GM12874 (cell line): Measurements from ENCODE around the gene RAB24.

Experiments used
- TF ChIP-seq, protein P1 (sequence below): IDR thresholded peaks from 2 replicates; pipeline ENCODE4 v1.5.1; 2011; ENCODE audit warnings: low read depth, mild to moderate bottlenecking, control low read depth, low read length, moderate library complexity; ENCODE audit not compliant: insufficient read depth

RAB24 gene

DNA sequence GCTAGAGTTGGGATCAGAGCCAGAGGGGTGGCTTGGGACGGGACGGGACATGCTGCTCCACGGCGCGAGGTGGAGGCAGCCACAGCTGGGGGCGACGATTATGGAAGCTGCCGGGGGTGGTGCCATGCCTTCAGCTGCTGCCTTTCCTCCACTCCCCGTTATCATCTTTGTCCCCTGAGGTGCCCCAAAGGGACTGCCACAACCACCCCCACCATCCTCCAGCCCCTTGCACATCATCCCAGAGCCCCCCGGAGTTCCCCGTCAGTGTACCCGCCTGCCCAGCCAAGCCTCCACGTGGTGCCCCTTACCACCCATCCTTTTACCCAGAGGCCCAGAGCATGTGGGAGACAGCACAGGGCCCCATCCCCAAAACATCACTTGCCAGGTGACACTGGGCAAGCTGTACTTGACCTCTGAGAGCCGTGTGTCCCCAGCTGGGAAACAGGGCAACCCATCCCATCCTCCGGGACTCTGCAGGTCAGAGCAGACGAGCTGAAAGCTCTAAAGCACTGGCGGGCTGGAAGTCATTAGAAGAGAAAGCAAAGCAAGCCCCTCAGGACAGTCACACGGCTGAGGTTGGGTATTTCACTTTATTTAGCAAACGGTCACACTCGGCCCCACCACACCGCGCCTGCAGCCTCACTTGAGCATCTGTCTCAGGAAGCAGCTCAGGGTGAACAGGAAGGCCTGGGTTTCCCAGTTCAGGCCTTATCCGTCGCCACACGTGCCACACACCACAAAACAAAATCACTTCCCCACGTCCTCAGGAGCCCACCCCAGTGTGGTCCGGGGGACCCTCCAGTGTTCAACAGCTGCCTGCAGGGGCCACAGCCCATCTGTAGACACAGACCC lies 27.7 kb upstream of the RAB24 start:
- TF ChIP-seq, protein P1, sequence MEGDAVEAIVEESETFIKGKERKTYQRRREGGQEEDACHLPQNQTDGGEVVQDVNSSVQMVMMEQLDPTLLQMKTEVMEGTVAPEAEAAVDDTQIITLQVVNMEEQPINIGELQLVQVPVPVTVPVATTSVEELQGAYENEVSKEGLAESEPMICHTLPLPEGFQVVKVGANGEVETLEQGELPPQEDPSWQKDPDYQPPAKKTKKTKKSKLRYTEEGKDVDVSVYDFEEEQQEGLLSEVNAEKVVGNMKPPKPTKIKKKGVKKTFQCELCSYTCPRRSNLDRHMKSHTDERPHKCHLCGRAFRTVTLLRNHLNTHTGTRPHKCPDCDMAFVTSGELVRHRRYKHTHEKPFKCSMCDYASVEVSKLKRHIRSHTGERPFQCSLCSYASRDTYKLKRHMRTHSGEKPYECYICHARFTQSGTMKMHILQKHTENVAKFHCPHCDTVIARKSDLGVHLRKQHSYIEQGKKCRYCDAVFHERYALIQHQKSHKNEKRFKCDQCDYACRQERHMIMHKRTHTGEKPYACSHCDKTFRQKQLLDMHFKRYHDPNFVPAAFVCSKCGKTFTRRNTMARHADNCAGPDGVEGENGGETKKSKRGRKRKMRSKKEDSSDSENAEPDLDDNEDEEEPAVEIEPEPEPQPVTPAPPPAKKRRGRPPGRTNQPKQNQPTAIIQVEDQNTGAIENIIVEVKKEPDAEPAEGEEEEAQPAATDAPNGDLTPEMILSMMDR, result no peak

DNA sequence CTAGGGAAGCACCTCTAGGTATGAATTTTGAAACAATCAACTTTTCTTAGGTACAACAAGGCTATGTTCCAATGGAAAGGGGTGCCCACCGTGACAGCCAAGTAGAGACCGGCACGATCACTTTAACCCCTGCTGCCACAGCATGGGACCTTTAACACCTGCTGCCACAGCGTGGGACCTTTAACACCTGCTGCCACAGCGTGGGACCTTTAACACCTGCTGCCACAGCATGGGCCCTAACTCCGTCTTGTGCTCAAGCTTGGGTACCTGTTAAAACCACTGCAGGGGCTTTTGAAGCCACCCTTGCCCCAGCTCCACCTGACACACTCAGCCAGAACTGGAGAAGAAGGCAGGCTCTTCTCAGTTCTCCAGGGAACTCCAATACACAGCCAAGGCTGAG lies 26.4 kb upstream of the RAB24 start:
- TF ChIP-seq, protein P1, result no peak

DNA sequence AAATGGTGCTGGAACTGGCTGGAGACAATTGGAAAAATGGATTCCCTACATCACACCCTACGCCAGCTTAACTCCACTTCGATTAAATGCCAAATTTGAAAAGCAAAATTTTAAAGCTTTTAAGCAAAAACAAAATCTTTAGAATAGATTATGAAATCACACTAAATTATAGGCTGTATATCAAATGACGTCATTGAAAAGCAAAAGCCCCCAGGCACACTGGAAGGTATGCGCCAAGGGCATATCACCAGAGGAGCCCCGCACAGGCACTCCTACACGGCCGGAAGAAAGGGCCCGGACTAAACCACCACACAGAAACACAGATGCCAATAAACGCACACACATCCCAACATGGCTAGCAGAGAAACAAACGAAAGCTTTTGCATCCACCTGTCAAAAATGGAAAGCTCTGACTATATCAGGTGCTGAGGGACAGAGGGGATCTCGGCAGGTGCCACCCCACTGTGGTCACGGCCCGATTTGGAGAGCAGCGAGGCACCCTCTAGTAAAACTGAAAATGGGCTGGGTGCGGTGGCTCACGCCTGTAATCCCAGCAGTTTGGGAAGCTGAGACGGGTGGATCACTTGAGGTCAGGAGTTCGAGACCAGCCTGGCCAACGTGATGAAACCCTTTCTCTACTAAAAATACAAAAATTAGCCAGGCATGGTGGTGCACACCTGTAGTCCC lies 25.2 kb upstream of the RAB24 start:
- TF ChIP-seq, protein P1, result no peak

DNA sequence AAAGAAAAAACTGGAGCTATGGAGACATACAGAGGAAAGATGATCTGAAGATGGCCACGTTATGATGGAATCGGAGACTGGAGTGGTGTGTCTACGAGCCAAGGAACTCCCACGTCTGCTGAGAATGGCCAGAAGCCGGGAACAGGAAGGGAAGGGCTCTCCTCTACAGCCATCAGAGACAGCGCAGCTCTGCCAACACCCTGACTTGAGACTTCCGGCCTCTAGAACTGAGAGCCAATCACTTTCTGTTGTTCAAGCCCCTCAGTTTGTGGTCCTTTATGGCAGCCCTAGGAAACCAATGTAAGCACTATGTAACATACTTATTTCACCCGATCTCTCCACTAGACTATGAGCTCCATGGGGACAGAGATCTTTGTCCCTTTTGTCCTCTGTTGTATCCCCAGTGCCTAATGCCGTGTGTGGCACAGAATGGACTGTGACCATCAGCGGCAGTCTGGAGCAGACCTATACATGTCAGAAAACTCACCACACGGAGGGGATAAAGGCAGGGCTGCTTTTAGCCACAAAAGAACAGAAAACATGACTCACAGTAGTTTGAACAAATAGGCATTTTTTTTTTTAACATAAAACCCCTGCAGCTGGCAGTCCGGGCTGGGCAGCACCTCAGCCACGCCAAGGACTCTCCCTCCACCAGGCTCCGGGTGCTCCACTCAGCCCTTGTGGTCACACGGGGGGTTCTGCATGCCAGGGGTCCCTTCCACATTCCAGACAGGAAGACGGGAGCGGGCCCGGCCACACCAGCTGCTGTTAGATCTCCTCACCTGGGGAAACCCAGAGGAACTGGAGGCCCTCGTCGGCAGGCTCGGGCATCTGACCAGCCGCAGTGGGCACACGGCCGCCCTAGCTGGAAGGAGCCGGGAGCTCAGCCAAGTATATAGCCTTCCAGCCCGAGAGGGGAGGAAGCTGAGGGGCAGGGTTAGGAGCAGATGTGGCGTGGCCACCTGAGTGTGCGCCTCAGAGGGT lies 24.3 kb upstream of the RAB24 start:
- TF ChIP-seq, protein P1, result no peak

DNA sequence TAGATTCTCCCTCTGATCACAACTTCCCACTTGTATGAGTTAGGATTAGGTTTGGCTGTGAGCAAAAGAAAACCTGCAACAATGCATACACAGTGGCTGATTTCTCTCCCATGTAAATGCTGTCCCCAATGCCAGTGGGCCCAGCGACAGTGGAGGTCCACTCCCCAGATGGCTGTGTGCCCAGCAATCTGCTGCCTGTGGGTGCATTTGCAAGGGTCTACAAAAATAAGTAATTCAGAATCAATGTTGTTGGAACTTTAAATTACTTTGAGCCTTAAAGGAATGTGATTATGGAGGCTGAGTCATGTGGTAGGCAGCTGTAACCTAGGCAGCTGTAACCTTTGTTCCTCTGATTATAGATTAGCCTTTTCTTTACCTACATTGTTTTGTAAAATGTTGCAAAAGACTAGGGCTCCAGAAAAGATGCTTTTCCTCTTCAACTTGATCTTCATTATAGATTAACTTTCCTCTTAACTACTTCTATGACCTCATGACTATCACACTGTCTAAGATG lies 22.4 kb upstream of the RAB24 start:
- TF ChIP-seq, protein P1, result no peak

DNA sequence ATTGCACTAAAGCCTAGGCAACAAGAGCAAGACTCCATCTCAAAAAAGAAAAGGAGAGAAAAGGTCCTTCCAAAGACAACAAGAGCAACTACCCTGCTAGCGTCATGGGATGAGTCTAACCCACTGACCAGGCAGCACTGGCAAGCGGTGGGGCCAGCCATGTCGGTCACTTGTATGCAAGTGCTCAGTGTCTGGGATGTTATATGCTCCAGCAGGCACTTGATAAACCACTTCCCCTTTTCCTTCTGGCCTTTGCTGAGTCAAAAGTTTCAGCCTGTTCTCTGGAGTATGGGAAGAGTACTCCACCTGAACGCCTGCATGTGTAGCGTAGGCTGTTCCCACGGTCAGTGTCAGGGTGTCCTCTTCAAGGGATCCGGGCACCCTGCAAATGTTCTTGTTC lies 17.4 kb upstream of the RAB24 start:
- TF ChIP-seq, protein P1, result no peak
